ENCODE data around the gene CTU2. TPM values are rescaled to one million over a fixed set of nuclear protein-coding genes. Genes with fewer than 3 reads are reported as not detected.

CTU2 gene
- total RNA-seq, 1 experiment from 2014 or later, result 39.5 TPM

- Mint-ChIP-seq H3K27ac (ENCODE audit: unreplicated experiment) (no peak overlapping the region), H3K4me3 (ENCODE audit: low read depth, unreplicated experiment) (no peak overlapping the region), H3K4me1 (ENCODE audit: low read depth, unreplicated experiment) (peaks cover 7% of the 10 kb centered on the region), H3K36me3 (ENCODE audit: insufficient read depth, unreplicated experiment) (peaks cover 41% of the 10 kb centered on the region), H3K27me3 (ENCODE audit: unreplicated experiment) (no peaks in the 10 kb centered on the region), H3K9me3 (ENCODE audit: low read depth, unreplicated experiment) (no peaks in the 10 kb centered on the region)
- no peak for TF ChIP-seq CTCF (IDR thresholded peaks at IDR 0.05; ENCODE audit: unreplicated experiment)
- BruUV-seq (replicated peaks), result no TSS peak
- CTCF ChIA-PET, result no interaction called here
- intact Hi-C loops (cut with micrococcal nuclease; ENCODE audit: unreplicated experiment), result no loop called here
- no peak for DNase-seq
These were observed 3.7 kb upstream of the CTU2 start for GRCh38 chr16:88702371-88703210.

- peaks cover 43% of the 10 kb centered on the region for H3K36me3 Mint-ChIP-seq (ENCODE audit: insufficient read depth, unreplicated experiment)
- peaks cover 9% of the 10 kb centered on the region for H3K4me1 Mint-ChIP-seq (ENCODE audit: low read depth, unreplicated experiment)
- no peak for TF ChIP-seq CTCF (IDR thresholded peaks at IDR 0.05; ENCODE audit: unreplicated experiment)
- intact Hi-C loops (cut with micrococcal nuclease; ENCODE audit: unreplicated experiment), result no loop called here
- no peak for DNase-seq
- BruUV-seq (replicated peaks), result no TSS peak
- CTCF ChIA-PET, result no interaction called here
- no peak overlapping the region for H3K27ac Mint-ChIP-seq (ENCODE audit: unreplicated experiment)
- H3K27me3 Mint-ChIP-seq (ENCODE audit: unreplicated experiment), result no peaks in the 10 kb centered on the region
- no peaks in the 10 kb centered on the region for H3K9me3 Mint-ChIP-seq (ENCODE audit: low read depth, unreplicated experiment)
- H3K4me3 Mint-ChIP-seq (ENCODE audit: low read depth, unreplicated experiment), result peak overlapping the region; percentile 6
These were observed 2.6 kb upstream of the CTU2 start for GRCh38 chr16:88703486-88704309.

- Mint-ChIP-seq H3K4me1 (ENCODE audit: low read depth, unreplicated experiment) (peaks cover 9% of the 10 kb centered on the region), H3K27me3 (ENCODE audit: unreplicated experiment) (no peaks in the 10 kb centered on the region), H3K36me3 (ENCODE audit: insufficient read depth, unreplicated experiment) (peaks cover 53% of the 10 kb centered on the region), H3K9me3 (ENCODE audit: low read depth, unreplicated experiment) (no peaks in the 10 kb centered on the region), H3K4me3 (ENCODE audit: low read depth, unreplicated experiment) (peak overlapping the region; percentile 80), H3K27ac (ENCODE audit: unreplicated experiment) (no peak overlapping the region)
- CTCF ChIA-PET, result no interaction called here
- intact Hi-C loops (cut with micrococcal nuclease; ENCODE audit: unreplicated experiment), result no loop called here
- no TSS peak for BruUV-seq (replicated peaks)
- no peak for TF ChIP-seq CTCF (IDR thresholded peaks at IDR 0.05; ENCODE audit: unreplicated experiment)
- DNase-seq, result no peak
These were observed 1.1 kb upstream of the CTU2 start for GRCh38 chr16:88705076-88705684.

- peak; percentile 31 for DNase-seq
- intact Hi-C loops (cut with micrococcal nuclease; ENCODE audit: unreplicated experiment), result no loop called here
- H3K4me3 Mint-ChIP-seq (ENCODE audit: low read depth, unreplicated experiment), result peak overlapping the region; percentile 80
- no peak for TF ChIP-seq CTCF (IDR thresholded peaks at IDR 0.05; ENCODE audit: unreplicated experiment)
- H3K27me3 Mint-ChIP-seq (ENCODE audit: unreplicated experiment), result no peaks in the 10 kb centered on the region
- no TSS peak for BruUV-seq (replicated peaks)
- CTCF ChIA-PET, result no interaction called here
- peaks cover 50% of the 10 kb centered on the region for H3K36me3 Mint-ChIP-seq (ENCODE audit: insufficient read depth, unreplicated experiment)
- no peak overlapping the region for H3K27ac Mint-ChIP-seq (ENCODE audit: unreplicated experiment)
- no peaks in the 10 kb centered on the region for H3K9me3 Mint-ChIP-seq (ENCODE audit: low read depth, unreplicated experiment)
- peaks cover 9% of the 10 kb centered on the region for H3K4me1 Mint-ChIP-seq (ENCODE audit: low read depth, unreplicated experiment)
These were observed 488 bp upstream of the CTU2 start for GRCh38 chr16:88705801-88706228.
